Peyer's patch (tissue), 4 donors: ENCODE data around the gene IL22RA2. TPM values are rescaled to one million over a fixed set of nuclear protein-coding genes. Genes with fewer than 3 reads are reported as not detected.
A peak's percentile ranks its signal among the peaks of the same experiment; 100 is the strongest.

Experiments used
- DNase-seq, 3 donors: peaks; one replicate each; pipeline ENCODE4 v3.0.0-alpha.2; 2017 to 2019
- H3K27ac ChIP-seq, 4 donors: fragments of 200-600 bp; sonication (generic); one replicate each; pipeline ENCODE4 v1.5.1; 2016 to 2019
- H3K27me3 ChIP-seq, 2 donors: fragments of 200-600 bp; sonication (generic); one replicate each; pipeline ENCODE4 v1.5.1; 2019
- H3K36me3 ChIP-seq, 3 donors: fragments of 200-600 bp; sonication (generic); one replicate each; pipeline ENCODE4 v1.5.1; 2016 to 2019
- H3K4me1 ChIP-seq, 4 donors: fragments of 200-600 bp; sonication (generic); one replicate each; pipeline ENCODE4 v1.5.1; 2016 to 2019
- H3K4me3 ChIP-seq, 4 donors: fragments of 200-600 bp; sonication (generic); 1 replicate in 3 of 4; 2 replicates in 1 of 4; pipeline ENCODE4 v1.5.1; 2016 to 2019; ENCODE audit warnings: mild to moderate bottlenecking in 1 of 4
- H3K9me3 ChIP-seq, 4 donors: fragments of 200-600 bp; sonication (generic); one replicate each; pipeline ENCODE4 v1.5.1; 2016 to 2019; ENCODE audit warnings: mild to moderate bottlenecking in 1 of 4
- POLR2A ChIP-seq, 2 donors: fragments of 450-650 bp; IDR thresholded peaks; one replicate each; pipeline ENCODE4 v1.5.1; 2017; ENCODE audit warnings: antibody characterized with exemption in 2 of 2, mild to moderate bottlenecking in 2 of 2, moderate library complexity in 2 of 2
- total RNA-seq, 4 donors: library from RNA; depleted of rRNA; stranded (reverse); fragments of >200 nt; gene quantifications; one replicate each; pipeline ENCODE4 v1.1.0, GENCODE V29; 2016
- TF ChIP-seq, protein P1 (sequence below), 6 experiments: fragments of 450-650 bp in 4 of 6; fragments of 200-600 bp in 2 of 6; sonication (generic) in 1 of 6; IDR thresholded peaks; one replicate each; pipeline ENCODE4 v1.5.1; 2017 to 2019; ENCODE audit warnings: antibody characterized with exemption in 6 of 6, mild to moderate bottlenecking in 3 of 6, moderate library complexity in 1 of 6

IL22RA2 gene, protein sequence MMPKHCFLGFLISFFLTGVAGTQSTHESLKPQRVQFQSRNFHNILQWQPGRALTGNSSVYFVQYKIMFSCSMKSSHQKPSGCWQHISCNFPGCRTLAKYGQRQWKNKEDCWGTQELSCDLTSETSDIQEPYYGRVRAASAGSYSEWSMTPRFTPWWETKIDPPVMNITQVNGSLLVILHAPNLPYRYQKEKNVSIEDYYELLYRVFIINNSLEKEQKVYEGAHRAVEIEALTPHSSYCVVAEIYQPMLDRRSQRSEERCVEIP
- not detected for total RNA-seq

DNA sequence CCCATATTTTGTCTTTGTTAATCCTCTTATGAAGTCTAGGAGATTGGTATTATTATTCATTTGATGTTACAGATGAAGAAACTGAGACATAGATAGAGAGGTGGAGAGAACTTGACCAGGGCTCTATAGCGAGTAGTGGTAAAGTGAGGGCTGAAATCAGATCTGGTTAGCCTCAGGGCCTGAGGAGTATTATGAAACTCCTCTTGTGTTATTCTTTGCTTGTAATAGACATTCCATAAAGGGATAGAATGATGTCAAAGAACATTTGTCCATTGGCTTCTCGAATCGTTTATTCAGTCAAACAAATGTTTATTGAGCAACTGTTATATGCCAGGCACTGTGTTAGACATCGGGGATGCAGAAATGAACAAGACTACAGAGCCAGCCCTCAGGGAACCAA lies at the start of gene IL22RA2:
Gene IL22RA2, minus strand, starts transcription at position 144 of the 400 bp plus-strand sequence. CDS start 11,895 bp downstream, outside the sequence.
- TF ChIP-seq, protein P1, sequence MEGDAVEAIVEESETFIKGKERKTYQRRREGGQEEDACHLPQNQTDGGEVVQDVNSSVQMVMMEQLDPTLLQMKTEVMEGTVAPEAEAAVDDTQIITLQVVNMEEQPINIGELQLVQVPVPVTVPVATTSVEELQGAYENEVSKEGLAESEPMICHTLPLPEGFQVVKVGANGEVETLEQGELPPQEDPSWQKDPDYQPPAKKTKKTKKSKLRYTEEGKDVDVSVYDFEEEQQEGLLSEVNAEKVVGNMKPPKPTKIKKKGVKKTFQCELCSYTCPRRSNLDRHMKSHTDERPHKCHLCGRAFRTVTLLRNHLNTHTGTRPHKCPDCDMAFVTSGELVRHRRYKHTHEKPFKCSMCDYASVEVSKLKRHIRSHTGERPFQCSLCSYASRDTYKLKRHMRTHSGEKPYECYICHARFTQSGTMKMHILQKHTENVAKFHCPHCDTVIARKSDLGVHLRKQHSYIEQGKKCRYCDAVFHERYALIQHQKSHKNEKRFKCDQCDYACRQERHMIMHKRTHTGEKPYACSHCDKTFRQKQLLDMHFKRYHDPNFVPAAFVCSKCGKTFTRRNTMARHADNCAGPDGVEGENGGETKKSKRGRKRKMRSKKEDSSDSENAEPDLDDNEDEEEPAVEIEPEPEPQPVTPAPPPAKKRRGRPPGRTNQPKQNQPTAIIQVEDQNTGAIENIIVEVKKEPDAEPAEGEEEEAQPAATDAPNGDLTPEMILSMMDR (IDR thresholded peaks at IDR 0.05): no peak
- Histone ChIP-seq H3K27me3 (no peaks in the 10 kb centered on the region), H3K36me3 (no peaks in the 10 kb centered on the region), H3K4me1 (peaks cover 0 to 5% (median 0%) of the 10 kb centered on the region in 4 donors), H3K27ac (no peak within 1 kb of the TSS), H3K9me3 (no peaks in the 10 kb centered on the region), H3K4me3 (no peak within 1 kb of the TSS)
- DNase-seq: no peak

DNA sequence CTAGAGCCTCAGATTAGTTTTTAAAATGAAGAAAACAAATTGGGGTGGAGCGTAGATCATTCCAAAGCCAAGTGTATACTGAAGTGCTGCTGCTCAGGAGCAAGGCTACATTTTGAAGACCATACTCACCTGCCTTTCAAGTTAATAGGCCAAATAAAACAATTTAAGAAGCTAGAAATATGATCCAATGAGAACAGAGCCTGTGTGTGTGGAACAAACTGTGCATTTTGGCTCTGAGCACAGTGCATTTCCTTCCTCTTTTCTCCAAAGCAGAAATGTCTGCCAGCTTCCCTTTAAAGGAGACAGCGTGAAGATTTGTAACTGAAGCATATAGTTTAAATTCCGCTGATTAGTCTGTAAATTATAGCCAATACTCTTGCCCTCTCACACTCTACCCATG lies 48.9 kb upstream of the IL22RA2 start:
- no peaks in the 10 kb centered on the region for H3K36me3 ChIP-seq
- no peak for TF ChIP-seq POLR2A (IDR thresholded peaks at IDR 0.05)
- TF ChIP-seq, protein P1 (IDR thresholded peaks at IDR 0.05): no peak
- H3K4me3 ChIP-seq: no peak overlapping the region
- no peaks in the 10 kb centered on the region for H3K27me3 ChIP-seq
- DNase-seq: no peak
- peak overlapping the region; percentile 54 to 74 (median 60) for H3K27ac ChIP-seq
- H3K4me1 ChIP-seq: peaks cover 0 to 39% (median 18%) of the 10 kb centered on the region in 4 donors
- no peaks in the 10 kb centered on the region for H3K9me3 ChIP-seq

DNA sequence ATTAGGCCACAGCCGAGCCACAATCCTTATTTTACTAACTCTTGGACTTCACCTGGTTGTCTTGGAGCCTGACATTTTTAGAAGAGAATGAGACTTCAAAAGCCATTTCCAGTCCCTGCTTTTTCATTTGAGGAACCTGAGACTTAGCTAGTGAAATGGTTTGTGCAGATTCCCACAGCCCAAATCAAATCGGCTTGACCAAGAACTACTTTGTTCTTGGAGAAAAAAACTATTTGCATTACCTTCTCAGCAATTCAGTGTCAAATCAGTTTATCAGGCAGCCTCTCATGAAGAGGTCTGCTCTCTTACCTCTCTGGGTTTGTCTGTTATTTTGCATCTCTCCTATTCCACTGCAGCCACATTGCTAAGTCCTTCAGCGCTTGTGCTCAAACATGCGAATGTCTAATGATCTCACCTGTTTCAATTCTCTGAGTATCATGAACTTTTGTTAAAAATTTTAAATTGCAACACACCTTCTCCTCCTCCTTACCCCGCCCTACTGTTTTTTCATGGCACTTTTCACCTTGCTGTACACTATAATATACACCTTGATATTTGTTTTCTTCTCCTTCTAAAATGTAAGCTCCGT lies 46.3 kb upstream of the IL22RA2 start:
- peak overlapping the region; percentile 68 to 93 (median 84) for H3K4me3 ChIP-seq
- no peak for TF ChIP-seq POLR2A (IDR thresholded peaks at IDR 0.05)
- TF ChIP-seq, protein P1 (IDR thresholded peaks at IDR 0.05): no peak
- no peaks in the 10 kb centered on the region for H3K27me3 ChIP-seq
- H3K9me3 ChIP-seq: no peaks in the 10 kb centered on the region
- DNase-seq: no peak
- peak overlapping the region; percentile 98 to 99 (median 99) for H3K27ac ChIP-seq
- no peaks in the 10 kb centered on the region for H3K36me3 ChIP-seq
- peaks cover 0 to 38% (median 20%) of the 10 kb centered on the region in 4 donors for H3K4me1 ChIP-seq

DNA sequence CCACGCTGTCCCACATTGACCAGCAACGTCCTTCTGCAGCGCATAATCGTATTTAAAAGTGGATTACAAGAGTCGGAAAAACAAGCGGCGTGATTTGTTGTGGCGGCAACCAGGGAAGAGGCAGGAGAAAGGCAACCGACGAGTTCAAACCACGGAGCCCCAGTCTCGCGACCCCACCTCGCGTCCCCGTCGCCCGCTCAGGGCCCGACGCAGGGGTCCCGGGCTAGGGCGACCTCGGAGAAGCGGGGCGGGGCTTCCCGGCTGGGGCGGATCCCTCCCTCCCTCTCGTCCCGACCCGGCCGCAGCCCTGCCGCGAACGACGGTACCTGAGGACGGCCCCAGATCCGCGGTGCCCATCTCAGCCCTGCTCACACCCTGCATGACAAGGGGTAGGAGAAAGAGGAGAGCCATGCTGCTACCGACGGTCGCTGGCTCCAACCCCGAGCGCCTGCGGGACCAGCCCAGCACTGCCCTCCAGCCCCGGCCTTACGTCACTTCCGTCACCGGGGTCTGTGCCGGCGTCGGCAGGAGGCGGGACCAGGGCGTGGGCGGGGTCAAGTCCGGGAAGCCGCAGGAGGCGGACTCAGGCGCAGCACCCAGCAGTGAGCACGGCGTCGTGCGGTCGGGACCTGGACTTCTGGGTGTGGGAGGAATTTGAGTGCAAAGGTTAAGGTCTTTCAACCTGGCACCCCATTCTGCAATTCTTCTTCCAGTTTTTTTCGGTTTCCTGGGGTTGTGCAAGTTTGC lies 45.6 kb upstream of the IL22RA2 start, which contains the start of gene IFNGR1:
Gene IFNGR1, minus strand, starts transcription at position 469 of the 747 bp plus-strand sequence. Its CDS starts 58 bp downstream, at position 411.
- peaks cover 0 to 45% (median 14%) of the 10 kb centered on the region in 4 donors for H3K4me1 ChIP-seq
- no peaks in the 10 kb centered on the region for H3K27me3 ChIP-seq

DNA sequence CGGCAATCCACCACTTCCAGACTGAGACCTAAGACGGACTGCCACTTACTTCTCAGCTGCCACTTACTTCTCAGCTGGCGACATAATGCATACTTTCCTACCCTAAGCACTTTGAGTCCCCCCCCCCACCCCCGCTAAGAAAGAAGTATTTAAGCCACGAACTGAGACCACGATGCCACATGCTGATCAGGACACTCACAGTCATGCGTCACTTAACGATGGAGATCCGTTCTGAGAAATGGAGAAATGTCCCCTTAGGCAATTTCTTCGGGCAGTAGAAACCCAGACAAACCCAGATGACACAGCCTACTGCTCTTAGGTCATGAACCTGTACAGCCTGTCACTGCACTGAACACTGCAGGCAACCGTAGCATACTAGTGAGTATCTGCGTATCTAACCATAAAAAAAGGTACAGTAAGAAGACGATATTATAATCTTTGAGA lies 45.1 kb upstream of the IL22RA2 start:
- Histone ChIP-seq H3K27me3 (no peaks in the 10 kb centered on the region), H3K4me3 (peak overlapping the region; percentile 68 to 93 (median 84)), H3K36me3 (no peaks in the 10 kb centered on the region), H3K9me3 (no peaks in the 10 kb centered on the region), H3K4me1 (peaks cover 0 to 47% (median 12%) of the 10 kb centered on the region in 4 donors), H3K27ac (peak overlapping the region; percentile 98 to 99 (median 99))
- peak in 2 of 3 donors; percentile 59 to 75 for DNase-seq
- TF ChIP-seq, protein P1 (IDR thresholded peaks at IDR 0.05): no peak
- no peak for TF ChIP-seq POLR2A (IDR thresholded peaks at IDR 0.05)

More for the DNA sequence above, 45.6 kb upstream of the IL22RA2 start, which contains the start of gene IFNGR1:
- Histone ChIP-seq H3K4me3 (peak within 1 kb of the TSS; percentile 68 to 93 (median 84)), H3K36me3 (no peaks in the 10 kb centered on the region), H3K9me3 (no peaks in the 10 kb centered on the region), H3K27ac (peak within 1 kb of the TSS; percentile 98 to 99 (median 99))
- TF ChIP-seq, protein P1 (IDR thresholded peaks at IDR 0.05): no peak
- peak; percentile 97 to 99 for TF ChIP-seq POLR2A (IDR thresholded peaks at IDR 0.05)
- peak; percentile 98 to 99 (median 99) for DNase-seq
